ENCODE data around the gene KRTAP2-4. TPM values are rescaled to one million over a fixed set of nuclear protein-coding genes. Genes with fewer than 3 reads are reported as not detected.

The KRTAP2-4 gene
- total and polyA plus RNA-seq, 8 donors = not detected

GRCh38 chr17:41020336-41020735 lies 45.3 kb downstream of the KRTAP2-4 start:
- H3K9me3 ChIP-seq = no peaks in the 10 kb centered on the region
- H3K36me3 ChIP-seq = no peaks in the 10 kb centered on the region
- no peak overlapping the region for H3K27ac ChIP-seq
- H3K4me1 ChIP-seq = no peaks in the 10 kb centered on the region
- TF ChIP-seq, protein P1, sequence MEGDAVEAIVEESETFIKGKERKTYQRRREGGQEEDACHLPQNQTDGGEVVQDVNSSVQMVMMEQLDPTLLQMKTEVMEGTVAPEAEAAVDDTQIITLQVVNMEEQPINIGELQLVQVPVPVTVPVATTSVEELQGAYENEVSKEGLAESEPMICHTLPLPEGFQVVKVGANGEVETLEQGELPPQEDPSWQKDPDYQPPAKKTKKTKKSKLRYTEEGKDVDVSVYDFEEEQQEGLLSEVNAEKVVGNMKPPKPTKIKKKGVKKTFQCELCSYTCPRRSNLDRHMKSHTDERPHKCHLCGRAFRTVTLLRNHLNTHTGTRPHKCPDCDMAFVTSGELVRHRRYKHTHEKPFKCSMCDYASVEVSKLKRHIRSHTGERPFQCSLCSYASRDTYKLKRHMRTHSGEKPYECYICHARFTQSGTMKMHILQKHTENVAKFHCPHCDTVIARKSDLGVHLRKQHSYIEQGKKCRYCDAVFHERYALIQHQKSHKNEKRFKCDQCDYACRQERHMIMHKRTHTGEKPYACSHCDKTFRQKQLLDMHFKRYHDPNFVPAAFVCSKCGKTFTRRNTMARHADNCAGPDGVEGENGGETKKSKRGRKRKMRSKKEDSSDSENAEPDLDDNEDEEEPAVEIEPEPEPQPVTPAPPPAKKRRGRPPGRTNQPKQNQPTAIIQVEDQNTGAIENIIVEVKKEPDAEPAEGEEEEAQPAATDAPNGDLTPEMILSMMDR (IDR thresholded peaks at IDR 0.05) = no peak
- H3K27me3 ChIP-seq = peaks cover 0 to 4% (median 0%) of the 10 kb centered on the region in 4 donors
- no peak for FAIRE-seq
- no peak for DNase-seq
- intact Hi-C loops (cut with DNase I) = no loop called here
- ATAC-seq = no peak
- no peak overlapping the region for H3K4me3 ChIP-seq

- no peak for ATAC-seq
- no peak for FAIRE-seq
- TF ChIP-seq, protein P1 (IDR thresholded peaks at IDR 0.05) = no peak
Measured at GRCh38 chr17:41019415-41019814, 46.3 kb downstream of the KRTAP2-4 start.

GRCh38 chr17:41018541-41018940 lies 47.1 kb downstream of the KRTAP2-4 start:
- no peaks in the 10 kb centered on the region for H3K36me3 ChIP-seq
- H3K4me1 ChIP-seq = no peaks in the 10 kb centered on the region
- TF ChIP-seq, protein P1 (IDR thresholded peaks at IDR 0.05) = no peak
- H3K9me3 ChIP-seq = no peaks in the 10 kb centered on the region
- WGBS, 2 donors = 83 to 84% methylated on average over 3 of the region's 3 CpGs
- DNase-seq = no peak
- no peak for FAIRE-seq
- H3K4me3 ChIP-seq = no peak overlapping the region
- H3K27me3 ChIP-seq = peaks cover 0 to 4% (median 0%) of the 10 kb centered on the region in 4 donors
- intact Hi-C loops (cut with DNase I) = no loop called here
- ATAC-seq = no peak
- H3K27ac ChIP-seq = no peak overlapping the region

More at GRCh38 chr17:41019415-41019814, 46.3 kb downstream of the KRTAP2-4 start:
- Histone ChIP-seq H3K36me3 (no peaks in the 10 kb centered on the region), H3K4me3 (no peak overlapping the region), H3K9me3 (no peaks in the 10 kb centered on the region), H3K27me3 (peaks cover 0 to 4% (median 0%) of the 10 kb centered on the region in 4 donors), H3K4me1 (no peaks in the 10 kb centered on the region), H3K27ac (no peak overlapping the region)
- WGBS, 2 donors = 93 to 94% methylated on average over 3 of the region's 3 CpGs
- no peak for DNase-seq
- intact Hi-C loops (cut with DNase I) = no loop called here

DNA sequence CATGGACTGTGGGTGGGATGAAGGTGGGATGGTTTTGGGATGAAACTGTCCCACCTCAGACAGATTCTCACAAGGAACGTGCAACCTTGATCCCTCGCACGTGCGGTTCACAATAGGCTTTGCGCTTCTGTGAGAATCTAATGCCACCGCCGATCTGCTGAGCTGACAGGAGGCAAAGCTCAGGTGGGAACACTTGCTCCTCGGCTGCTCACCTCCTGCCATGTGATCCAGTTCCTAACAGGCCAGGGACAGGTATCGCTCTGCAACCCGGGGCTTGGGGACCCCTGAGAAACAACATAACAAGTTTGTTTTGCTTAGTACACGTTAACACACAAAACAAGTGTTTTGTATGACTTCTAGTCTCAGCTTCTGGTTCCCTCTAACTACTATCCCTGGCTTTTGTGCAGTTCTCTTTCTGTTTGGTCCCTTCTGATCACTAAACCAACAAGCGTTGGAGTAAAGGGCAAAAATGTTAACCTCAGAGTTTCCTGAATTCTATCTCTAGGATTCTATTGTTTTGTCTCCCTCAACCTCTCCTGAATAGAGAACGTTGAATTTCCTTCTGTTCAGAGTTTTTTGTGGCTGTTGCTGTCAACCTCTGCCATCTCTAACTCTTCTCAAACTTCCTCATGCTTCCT lies 49.0 kb downstream of the KRTAP2-4 start:
- intact Hi-C loops (cut with DNase I) = no loop called here
- H3K27me3 ChIP-seq = peaks cover 0 to 4% (median 0%) of the 10 kb centered on the region in 4 donors
- no peak overlapping the region for H3K27ac ChIP-seq
- FAIRE-seq (no peak), ATAC-seq (no peak), DNase-seq (no peak)
- WGBS, 2 donors = 67 to 70% methylated on average over 13 of the region's 13 CpGs
- H3K4me1 ChIP-seq = no peaks in the 10 kb centered on the region
- no peaks in the 10 kb centered on the region for H3K9me3 ChIP-seq
- no peak overlapping the region for H3K4me3 ChIP-seq
- H3K36me3 ChIP-seq = no peaks in the 10 kb centered on the region
- TF ChIP-seq, protein P1 (IDR thresholded peaks at IDR 0.05) = no peak

DNA sequence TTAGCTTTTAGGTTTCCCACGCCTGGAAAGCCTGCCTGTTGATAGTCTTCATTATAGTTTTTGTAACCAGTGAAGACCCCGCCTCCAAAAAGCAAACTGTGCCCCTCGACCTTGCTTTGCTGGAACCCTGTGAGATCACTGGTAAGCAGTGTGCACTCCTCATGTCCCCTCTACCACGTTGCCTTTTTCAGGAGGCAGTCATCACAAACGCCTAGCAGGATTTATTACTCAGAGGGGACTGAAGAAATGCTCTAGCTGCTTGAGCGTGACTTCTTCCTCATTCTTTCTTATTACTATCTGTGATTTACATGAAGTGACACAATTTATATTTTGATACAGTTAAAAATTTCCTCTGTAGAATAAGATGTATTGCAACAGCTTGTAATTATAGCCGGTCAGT lies 50.2 kb downstream of the KRTAP2-4 start:
- Histone ChIP-seq H3K9me3 (no peaks in the 10 kb centered on the region), H3K27me3 (peaks cover 0 to 4% (median 0%) of the 10 kb centered on the region in 4 donors), H3K27ac (no peak overlapping the region), H3K4me1 (no peaks in the 10 kb centered on the region), H3K36me3 (no peaks in the 10 kb centered on the region), H3K4me3 (no peak overlapping the region)
- no peak for FAIRE-seq
- WGBS, 2 donors = 58 to 75% methylated on average over 7 of the region's 7 CpGs
- no peak for DNase-seq
- TF ChIP-seq, protein P1 (IDR thresholded peaks at IDR 0.05) = no peak
- ATAC-seq = no peak
- intact Hi-C loops (cut with DNase I) = no loop called here

Measured in pancreas (tissue), 10 donors.